Measurements from ENCODE around the gene PAOX. TPM values are rescaled to one million over a fixed set of nuclear protein-coding genes. Genes with fewer than 3 reads are reported as not detected.

The PAOX gene
- total and polyA plus RNA-seq, 9 of the 15 experiments (the other 6 are each of a cell fraction or from before 2014, with no cell fraction given): 0.80 to 6.4 (median 2.6) TPM

- TF ChIP-seq TFAM (CRISPR knock-in tag; conservative IDR thresholded peaks at IDR 0.05): no peak
Measured at GRCh38 chr10:133438711-133439273, 59.7 kb downstream of the PAOX start (continued).

GRCh38 chr10:133439517-133440461, 60.7 kb downstream of the PAOX start:
- Histone ChIP-seq H3K9me1 (ENCODE audit: control insufficient read depth, insufficient read depth, low read length) (no peaks in the 10 kb centered on the region), H3K27me3 (ENCODE audit: control insufficient read depth in 2 of 2, insufficient read depth in 2 of 2, low read length in 2 of 2) (peaks cover 0 to 7% of the 10 kb centered on the region in 2 experiments; a peak in 1 of 5 replicates), H4K20me1 (replicated peaks; ENCODE audit: control insufficient read depth, insufficient read depth, low read length) (no peaks in the 10 kb centered on the region), H3K4me3 (no peak overlapping the region), H3K4me2 (ENCODE audit: insufficient read depth, low read length) (no peak overlapping the region), H3K36me3 (ENCODE audit: control insufficient read depth, insufficient read depth, low read length) (no peaks in the 10 kb centered on the region), H3K4me1 (replicated peaks in 1 of 2; ENCODE audit: control insufficient read depth in 2 of 2, insufficient read depth in 2 of 2, low read length in 2 of 2) (peaks cover 0 to 3% of the 10 kb centered on the region in 2 experiments; a peak in 1 of 5 replicates), H3K9me3 (replicated peaks; ENCODE audit: control insufficient read depth, insufficient read depth, low read depth, low read length) (0 out of 2 replicates have a peak, but pooled peaks cover 2% of the 10 kb centered on the region), H3K27ac (ENCODE audit: extremely low read depth, low read depth, low read length) (no peak overlapping the region), H2AFZ (ENCODE audit: low read depth, low read length) (no peak overlapping the region), H3K79me2 (ENCODE audit: control insufficient read depth, insufficient read depth, low read length) (no peaks in the 10 kb centered on the region), H3K9ac (ENCODE audit: insufficient read depth in 1 of 2, low read depth in 2 of 2, low read length in 2 of 2) (no peak overlapping the region)
- ATAC-seq (no peak), FAIRE-seq (no peak), DNase-seq (ENCODE audit: extremely low read depth in 1 of 4, low spot score in 3 of 4) (no peak)
- intact Hi-C loops (cut with micrococcal nuclease): loop anchor here (2.0 to 5.0 kb wide), 3 partner anchors 57 to 118 kb away; no protein-coding TSS in a partner anchor
- no peak for TF ChIP-seq ZFPM2 (CRISPR knock-in tag; IDR thresholded peaks at IDR 0.05)
- ChIA-PET CTCF (ENCODE audit: low intra/inter-chr PET ratio) (no interaction called here), POLR2A (no interaction called here)
- WGBS (ENCODE audit: insufficient coverage, low coverage, missing lambda C conversion rate): 14% methylated on average over 25 of the region's 25 CpGs
- in situ Hi-C loops (cut with MboI): loop anchor here (5.0 kb wide), 1 partner anchor 118 kb away; no protein-coding TSS in a partner anchor
- no TSS peak for BruUV-seq (replicated peaks)

Data from K562 (cell line).